HG02938 (cell line): ENCODE results near the gene PTPRG.

Source experiments
- ATAC-seq: cut with Tn5 transposase; IDR thresholded peaks from one replicate; pipeline ENCODE4 v1.9.1; 2021; ENCODE audit warnings: mild to moderate bottlenecking, moderate library complexity; ENCODE audit not compliant: unreplicated experiment

PTPRG gene

GRCh38 chr3:62201438-62202035 is 640.2 kb downstream of the PTPRG start:
- ATAC-seq, result no peak

GRCh38 chr3:62203152-62203551 is 641.8 kb downstream of the PTPRG start:
- ATAC-seq, result no peak

GRCh38 chr3:62203561-62203960 is 642.2 kb downstream of the PTPRG start:
- ATAC-seq, result no peak

- no peak for ATAC-seq
These were observed 645.8 kb downstream of the PTPRG start for GRCh38 chr3:62207197-62207596.

GRCh38 chr3:62208385-62208784 is 647.0 kb downstream of the PTPRG start:
- no peak for ATAC-seq

GRCh38 chr3:62209101-62209500 is 647.7 kb downstream of the PTPRG start:
- no peak for ATAC-seq

GRCh38 chr3:62210011-62210410 is 648.6 kb downstream of the PTPRG start:
- ATAC-seq, result no peak

GRCh38 chr3:62211675-62212429 is 650.5 kb downstream of the PTPRG start:
- no peak for ATAC-seq

GRCh38 chr3:62214850-62215249 is 653.5 kb downstream of the PTPRG start:
- ATAC-seq, result no peak

GRCh38 chr3:62220616-62221015 is 659.2 kb downstream of the PTPRG start:
- no peak for ATAC-seq

- ATAC-seq, result no peak
These were observed 663.7 kb downstream of the PTPRG start for GRCh38 chr3:62225051-62225450.

GRCh38 chr3:62226601-62227339 is 665.4 kb downstream of the PTPRG start:
- no peak for ATAC-seq

GRCh38 chr3:62228467-62228866 is 667.1 kb downstream of the PTPRG start:
- no peak for ATAC-seq

GRCh38 chr3:62229211-62229610 is 667.8 kb downstream of the PTPRG start:
- no peak for ATAC-seq

- no peak for ATAC-seq
These were observed 668.5 kb downstream of the PTPRG start for GRCh38 chr3:62229908-62230307.

- no peak for ATAC-seq
These were observed 671.7 kb downstream of the PTPRG start for GRCh38 chr3:62233065-62233464.

GRCh38 chr3:62236016-62236415 is 674.6 kb downstream of the PTPRG start:
- no peak for ATAC-seq

GRCh38 chr3:62237286-62237948 is 676.0 kb downstream of the PTPRG start:
- no peak for ATAC-seq

- ATAC-seq, result peak; percentile 77
These were observed 676.6 kb downstream of the PTPRG start for GRCh38 chr3:62238003-62238402.

GRCh38 chr3:62238431-62238830 is 677.1 kb downstream of the PTPRG start:
- ATAC-seq, result no peak

- no peak for ATAC-seq
These were observed 679.9 kb downstream of the PTPRG start for GRCh38 chr3:62241279-62241678.
